ENCODE measurements around the gene ITGB4.

The ITGB4 gene

DNA sequence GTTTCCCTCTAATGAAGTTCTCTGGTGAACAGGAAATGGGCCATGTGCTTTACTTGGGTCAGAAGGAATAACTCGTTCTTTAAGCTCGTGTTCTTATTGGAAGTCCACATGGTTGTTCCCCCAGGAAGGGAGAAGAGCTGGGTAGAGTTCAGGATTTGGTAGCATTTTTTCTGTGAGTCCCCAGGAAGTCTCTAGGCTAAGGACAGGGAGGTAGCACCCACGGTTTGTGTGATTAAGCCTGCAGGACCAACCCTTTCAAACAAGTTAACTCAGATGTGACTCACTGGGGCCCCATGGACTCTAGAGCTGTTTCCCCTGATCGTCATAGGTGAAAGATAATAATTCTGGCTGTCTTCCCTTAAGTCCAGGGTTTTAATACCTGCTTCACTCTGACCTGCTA lies 37.7 kb upstream of the ITGB4 start:
- TF ChIP-seq CTCF (IDR thresholded peaks at IDR 0.05; ENCODE audit: borderline replicate concordance, insufficient read depth, low read depth, low read length), result no peak
- no peak overlapping the region for H3K4me3 ChIP-seq (ENCODE audit: low read depth, low read length)

DNA sequence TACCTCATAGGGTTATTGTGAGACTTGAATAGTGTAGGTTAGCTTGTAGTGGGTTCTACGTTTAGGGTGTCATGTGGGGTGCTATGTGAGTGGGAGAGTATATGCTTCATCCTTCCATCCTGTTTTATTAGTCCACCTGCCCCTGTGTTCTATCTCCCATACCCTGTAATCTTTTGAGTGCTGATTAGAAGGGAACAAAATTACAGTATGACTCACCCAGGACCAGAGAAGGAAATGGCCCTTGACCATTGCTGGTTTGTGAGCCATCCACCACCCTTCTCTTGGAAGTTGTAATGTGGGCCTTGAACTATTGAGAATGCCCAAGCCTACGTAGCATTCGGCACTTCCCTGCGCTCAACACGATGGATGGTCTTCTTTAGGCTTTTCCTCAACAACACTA lies 37.0 kb upstream of the ITGB4 start:
- H3K4me3 ChIP-seq (ENCODE audit: low read depth, low read length), result no peak overlapping the region
- no peak for TF ChIP-seq CTCF (IDR thresholded peaks at IDR 0.05; ENCODE audit: borderline replicate concordance, insufficient read depth, low read depth, low read length)

DNA sequence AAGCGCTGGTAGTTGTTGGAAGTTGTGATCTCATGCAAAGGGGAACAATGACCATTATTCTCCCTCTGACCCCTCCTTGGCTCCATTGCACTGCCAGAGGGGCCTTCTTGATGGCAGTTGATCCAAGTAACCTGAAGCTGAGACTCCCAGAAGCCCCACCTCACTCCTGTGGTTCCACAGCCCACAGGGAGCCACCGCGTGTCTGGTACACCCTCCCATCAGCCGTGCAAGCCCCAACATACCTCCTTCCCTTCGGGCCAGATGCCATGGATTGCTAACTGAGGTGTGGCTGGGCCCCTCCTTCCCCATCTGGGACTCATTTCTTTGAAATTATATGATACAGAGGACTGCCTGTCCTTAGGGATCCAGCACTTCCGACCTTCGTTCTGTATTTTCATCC lies 36.3 kb upstream of the ITGB4 start:
- H3K4me3 ChIP-seq (ENCODE audit: low read depth, low read length), result no peak overlapping the region
- no peak for TF ChIP-seq CTCF (IDR thresholded peaks at IDR 0.05; ENCODE audit: borderline replicate concordance, insufficient read depth, low read depth, low read length)

- no peak overlapping the region for H3K4me3 ChIP-seq (ENCODE audit: low read depth, low read length)
- no peak for TF ChIP-seq CTCF (IDR thresholded peaks at IDR 0.05; ENCODE audit: borderline replicate concordance, insufficient read depth, low read depth, low read length)
Measured at GRCh38 chr17:75685499-75685898, 35.8 kb upstream of the ITGB4 start.

GRCh38 chr17:75688209-75688825 lies 32.9 kb upstream of the ITGB4 start:
- TF ChIP-seq CTCF (IDR thresholded peaks at IDR 0.05; ENCODE audit: borderline replicate concordance, insufficient read depth, low read depth, low read length), result no peak
- H3K4me3 ChIP-seq (ENCODE audit: low read depth, low read length), result no peak overlapping the region

- no peak for TF ChIP-seq CTCF (IDR thresholded peaks at IDR 0.05; ENCODE audit: borderline replicate concordance, insufficient read depth, low read depth, low read length)
- no peak overlapping the region for H3K4me3 ChIP-seq (ENCODE audit: low read depth, low read length)
Measured at GRCh38 chr17:75689441-75689873, 31.8 kb upstream of the ITGB4 start.

- TF ChIP-seq CTCF (IDR thresholded peaks at IDR 0.05; ENCODE audit: borderline replicate concordance, insufficient read depth, low read depth, low read length), result no peak
- H3K4me3 ChIP-seq (ENCODE audit: low read depth, low read length), result no peak overlapping the region
Measured at GRCh38 chr17:75691371-75691791, 29.9 kb upstream of the ITGB4 start.
